GM12865 (cell line): ENCODE results near the gene SRSF11.

ENCODE experiments used
- DNase-seq: peaks from one replicate; pipeline ENCODE4 v3.0.0; 2010; ENCODE audit warnings: low read depth
- H3K4me3 ChIP-seq: 2 replicates; pipeline ENCODE4 v1.5.1; 2011; ENCODE audit warnings: mild to moderate bottlenecking, low read depth, low read length, control low read depth
- TF ChIP-seq, protein P1 (sequence below): IDR thresholded peaks from 2 replicates; pipeline ENCODE4 v1.5.1; 2011; ENCODE audit warnings: low read length, control low read depth, low read depth, inconsistent platforms; ENCODE audit not compliant: insufficient read depth; ENCODE audit errors: missing control alignments

Gene SRSF11

DNA sequence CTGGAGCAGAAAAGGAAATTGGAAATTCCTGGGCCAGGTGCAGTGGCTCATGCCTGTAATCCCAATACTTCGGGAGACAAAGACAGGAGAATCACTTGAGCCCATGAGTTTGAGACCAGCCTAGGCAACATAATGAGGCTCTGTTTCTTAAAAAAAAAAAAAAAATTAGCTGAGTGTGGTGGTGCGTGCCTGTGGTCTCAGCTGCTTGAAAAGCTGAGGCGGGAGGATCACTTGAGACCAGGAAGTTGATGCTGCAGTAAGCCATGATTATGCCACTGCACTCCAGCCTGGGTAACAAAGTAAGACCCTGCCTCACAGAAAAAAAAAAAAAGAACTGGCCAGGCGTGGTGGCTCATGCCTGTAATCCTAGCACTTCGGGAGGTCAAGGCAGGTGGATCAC, 56.7 kb downstream of the SRSF11 start:
- TF ChIP-seq, protein P1, sequence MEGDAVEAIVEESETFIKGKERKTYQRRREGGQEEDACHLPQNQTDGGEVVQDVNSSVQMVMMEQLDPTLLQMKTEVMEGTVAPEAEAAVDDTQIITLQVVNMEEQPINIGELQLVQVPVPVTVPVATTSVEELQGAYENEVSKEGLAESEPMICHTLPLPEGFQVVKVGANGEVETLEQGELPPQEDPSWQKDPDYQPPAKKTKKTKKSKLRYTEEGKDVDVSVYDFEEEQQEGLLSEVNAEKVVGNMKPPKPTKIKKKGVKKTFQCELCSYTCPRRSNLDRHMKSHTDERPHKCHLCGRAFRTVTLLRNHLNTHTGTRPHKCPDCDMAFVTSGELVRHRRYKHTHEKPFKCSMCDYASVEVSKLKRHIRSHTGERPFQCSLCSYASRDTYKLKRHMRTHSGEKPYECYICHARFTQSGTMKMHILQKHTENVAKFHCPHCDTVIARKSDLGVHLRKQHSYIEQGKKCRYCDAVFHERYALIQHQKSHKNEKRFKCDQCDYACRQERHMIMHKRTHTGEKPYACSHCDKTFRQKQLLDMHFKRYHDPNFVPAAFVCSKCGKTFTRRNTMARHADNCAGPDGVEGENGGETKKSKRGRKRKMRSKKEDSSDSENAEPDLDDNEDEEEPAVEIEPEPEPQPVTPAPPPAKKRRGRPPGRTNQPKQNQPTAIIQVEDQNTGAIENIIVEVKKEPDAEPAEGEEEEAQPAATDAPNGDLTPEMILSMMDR, result no peak
- no peak overlapping the region for H3K4me3 ChIP-seq
- no peak for DNase-seq

DNA sequence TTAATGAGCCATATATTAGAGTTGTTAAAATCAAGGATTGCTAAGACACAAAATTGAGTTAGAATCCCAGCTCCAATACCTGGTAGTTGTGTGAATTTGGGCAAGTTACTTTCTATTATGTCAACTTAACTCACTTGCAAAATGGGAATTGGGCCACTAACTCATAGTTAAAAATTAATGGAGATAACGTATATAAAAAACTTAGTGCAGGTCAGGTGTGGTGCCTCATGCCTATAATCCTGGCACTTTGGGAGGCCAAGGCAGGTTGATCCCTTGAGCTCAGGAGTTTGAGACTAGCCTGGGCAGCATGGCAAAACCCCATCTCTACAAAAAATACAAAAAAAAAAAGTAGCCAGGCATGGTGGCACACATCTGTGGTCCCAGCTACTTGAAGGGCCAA, 57.5 kb downstream of the SRSF11 start:
- no peak for DNase-seq
- TF ChIP-seq, protein P1, result no peak

GRCh38 chr1:70284366-70284765, 63.2 kb downstream of the SRSF11 start:
- TF ChIP-seq, protein P1, result no peak
- H3K4me3 ChIP-seq, result no peak overlapping the region
- no peak for DNase-seq

More for the DNA sequence above, 57.5 kb downstream of the SRSF11 start:
- H3K4me3 ChIP-seq, result no peak overlapping the region

- H3K4me3 ChIP-seq, result no peak overlapping the region
- DNase-seq, result no peak
- TF ChIP-seq, protein P1, result no peak
These were observed 65.3 kb downstream of the SRSF11 start for GRCh38 chr1:70286453-70286852.

GRCh38 chr1:70288166-70288565, 67.0 kb downstream of the SRSF11 start:
- no peak for DNase-seq
- no peak overlapping the region for H3K4me3 ChIP-seq
- TF ChIP-seq, protein P1, result no peak

DNA sequence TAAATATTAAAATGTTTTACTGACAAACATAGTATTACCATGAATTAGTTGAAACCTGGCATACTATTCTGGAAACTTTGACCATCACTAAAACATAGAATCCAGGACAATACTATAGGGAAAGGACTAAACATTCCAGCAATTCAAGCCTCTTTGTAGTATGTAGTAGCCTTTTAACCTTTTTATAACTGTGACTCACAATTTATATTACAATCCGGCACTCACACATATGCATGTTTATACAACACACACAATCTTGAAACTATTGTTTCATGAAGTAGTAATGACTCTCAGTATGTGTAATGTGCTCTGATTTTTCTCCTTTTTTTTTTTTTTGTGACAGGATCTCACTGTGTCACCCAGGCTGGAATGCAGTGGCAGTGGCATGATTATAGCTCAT, 69.0 kb downstream of the SRSF11 start:
- no peak overlapping the region for H3K4me3 ChIP-seq
- TF ChIP-seq, protein P1, result no peak
- no peak for DNase-seq

DNA sequence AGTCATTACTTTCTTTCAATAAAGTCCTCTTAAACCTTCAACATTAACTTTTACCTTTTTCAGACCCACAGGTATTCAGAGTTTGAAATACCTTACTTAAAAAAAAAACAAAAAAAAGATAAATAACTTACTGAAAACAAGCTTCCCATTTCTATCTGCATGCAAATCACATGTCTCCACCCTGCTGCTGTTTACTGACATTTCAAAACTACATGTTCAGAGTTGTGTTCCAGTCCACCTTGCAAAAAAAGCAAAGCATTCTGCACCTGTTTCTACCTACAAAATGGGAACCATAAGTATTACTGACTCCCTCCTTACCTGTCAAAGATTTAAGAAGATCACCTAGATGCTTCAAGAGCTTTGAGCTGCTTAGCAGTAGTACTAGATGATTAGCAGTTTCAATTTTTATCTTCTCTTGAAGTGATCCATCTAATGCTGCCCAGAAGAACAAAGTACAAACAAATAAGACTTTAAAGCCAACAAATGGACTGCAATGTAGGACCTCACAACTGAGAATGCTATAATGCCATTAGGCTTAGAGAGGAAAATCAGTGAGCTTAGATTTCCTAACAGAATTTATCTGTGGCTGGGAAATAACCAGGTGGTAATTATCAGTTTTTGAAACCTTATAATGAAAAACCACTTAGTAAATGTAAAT, 72.1 kb downstream of the SRSF11 start:
- DNase-seq, result peak; percentile 3
- TF ChIP-seq, protein P1, result no peak
- no peak overlapping the region for H3K4me3 ChIP-seq
